GM19463 (cell line): Measurements from ENCODE around the gene STYXL2.

Experiments used
- ATAC-seq: cut with Tn5 transposase; IDR thresholded peaks from one replicate; pipeline ENCODE4 v1.9.1; 2021; ENCODE audit warnings: mild to moderate bottlenecking, moderate library complexity; ENCODE audit not compliant: unreplicated experiment

Gene STYXL2

DNA sequence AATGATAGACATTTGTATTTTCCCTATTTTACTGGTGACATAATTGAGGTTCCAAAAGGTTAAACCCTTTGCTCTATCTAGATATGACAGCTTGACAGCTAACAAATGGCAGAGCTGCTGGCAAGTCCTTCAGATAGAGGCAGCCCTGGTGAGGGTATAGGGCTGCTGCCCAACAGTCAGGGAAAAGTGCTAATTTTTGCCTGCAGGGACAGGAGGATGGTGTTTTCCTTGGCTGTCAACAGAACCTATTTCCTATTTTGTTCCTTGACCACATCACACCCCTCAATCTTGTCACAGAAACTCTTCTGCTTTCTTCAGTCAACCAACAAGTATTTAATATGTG lies 16.0 kb upstream of the STYXL2 start:
- no peak for ATAC-seq

DNA sequence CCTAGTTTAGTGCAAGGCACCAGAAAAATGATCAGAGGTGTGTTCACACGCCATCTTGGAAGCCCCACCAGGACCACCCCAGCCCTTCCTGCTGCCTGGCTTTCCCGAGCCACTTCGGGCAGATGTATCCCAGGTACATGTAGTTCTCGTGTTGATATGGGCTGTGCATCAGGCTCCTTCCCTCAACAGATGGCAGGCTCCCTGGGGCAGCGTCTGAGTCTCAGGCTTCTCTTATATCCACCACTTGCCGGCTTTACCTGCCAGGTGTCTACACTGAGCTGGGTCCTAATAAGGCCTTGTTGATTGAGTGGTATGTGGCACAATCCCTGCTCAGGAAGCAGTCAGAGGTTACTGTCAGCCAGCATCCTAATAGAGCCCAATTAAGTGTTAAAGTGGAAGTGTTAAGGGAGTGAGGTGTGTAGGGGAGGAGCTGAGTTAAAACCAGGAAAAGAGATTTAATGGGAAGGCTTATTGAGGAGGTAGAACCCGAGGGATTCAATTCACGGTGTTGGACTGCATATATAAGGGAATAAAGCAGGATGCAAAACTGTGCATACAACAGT lies 12.2 kb upstream of the STYXL2 start:
- ATAC-seq, result no peak

DNA sequence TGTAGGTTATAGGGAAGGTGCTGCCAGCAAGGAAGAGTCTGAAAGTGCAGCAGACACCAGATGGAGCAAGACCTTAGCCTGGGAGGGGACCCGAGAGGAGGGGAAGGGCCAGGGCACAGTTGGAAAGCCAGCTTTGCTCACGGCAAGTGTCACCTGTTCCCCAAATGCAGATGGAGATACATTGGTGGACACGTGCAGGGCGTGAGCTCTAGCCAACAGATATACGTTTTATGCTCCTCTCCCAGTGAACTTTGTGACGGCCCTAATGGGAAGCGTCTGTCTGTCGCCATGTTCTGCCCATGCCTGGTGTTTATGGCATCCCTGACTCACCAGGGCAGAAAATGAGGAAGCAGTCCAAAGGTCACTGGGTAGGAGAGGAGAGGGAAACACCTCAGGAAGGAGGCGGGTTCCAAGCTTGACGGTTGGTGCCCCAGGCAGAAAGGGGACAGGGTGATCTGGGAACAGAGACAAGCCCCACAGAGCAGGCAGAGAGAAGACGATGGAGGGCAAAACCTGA lies 11.3 kb upstream of the STYXL2 start:
- ATAC-seq, result no peak

DNA sequence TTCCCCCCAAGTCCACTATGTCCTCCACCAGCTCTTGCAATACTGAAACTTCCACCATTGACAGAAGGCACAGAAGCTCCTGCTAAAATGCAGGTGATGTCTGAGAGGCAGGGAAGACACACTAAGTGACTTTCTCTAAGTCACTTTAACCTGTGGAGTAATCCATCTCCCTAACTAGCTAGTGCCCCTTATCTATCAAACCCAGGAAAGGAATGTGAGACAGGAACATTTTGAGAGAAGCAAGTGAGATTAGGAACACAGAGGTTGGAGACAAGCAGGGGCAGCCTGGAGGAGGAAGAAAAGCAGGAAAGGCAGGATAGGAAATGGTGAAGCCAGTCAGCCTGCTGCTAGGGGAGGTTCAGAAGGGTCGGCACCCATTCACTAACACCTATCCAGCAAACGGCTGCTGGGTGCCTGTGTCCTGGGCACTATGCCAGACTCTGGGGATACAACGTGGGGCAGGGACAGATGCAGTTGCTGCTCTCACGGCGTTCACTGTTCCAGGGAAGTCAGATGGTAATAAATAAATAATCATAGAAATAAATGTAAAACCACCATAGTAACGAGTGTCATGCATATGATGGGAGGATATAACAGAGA lies 10.7 kb upstream of the STYXL2 start:
- ATAC-seq, result no peak

DNA sequence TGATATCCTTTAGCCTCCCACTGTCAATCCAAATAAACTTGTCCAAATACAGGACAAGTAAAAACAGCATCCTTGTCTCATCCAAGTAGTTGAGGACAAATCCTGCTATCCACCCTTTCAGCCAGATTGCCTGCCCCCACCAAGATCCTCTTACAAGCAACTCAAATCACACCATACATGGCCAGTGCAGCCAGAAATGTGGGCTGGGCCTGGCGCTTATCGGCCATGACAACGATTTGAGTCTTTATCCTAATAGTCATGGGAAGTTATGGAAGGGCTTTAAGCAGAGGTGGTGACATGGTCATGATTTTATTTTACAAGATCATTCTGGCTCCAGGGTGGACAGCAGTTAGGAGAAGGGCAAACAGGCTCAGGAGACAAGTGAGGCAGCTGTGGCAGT lies 10.0 kb upstream of the STYXL2 start:
- no peak for ATAC-seq

DNA sequence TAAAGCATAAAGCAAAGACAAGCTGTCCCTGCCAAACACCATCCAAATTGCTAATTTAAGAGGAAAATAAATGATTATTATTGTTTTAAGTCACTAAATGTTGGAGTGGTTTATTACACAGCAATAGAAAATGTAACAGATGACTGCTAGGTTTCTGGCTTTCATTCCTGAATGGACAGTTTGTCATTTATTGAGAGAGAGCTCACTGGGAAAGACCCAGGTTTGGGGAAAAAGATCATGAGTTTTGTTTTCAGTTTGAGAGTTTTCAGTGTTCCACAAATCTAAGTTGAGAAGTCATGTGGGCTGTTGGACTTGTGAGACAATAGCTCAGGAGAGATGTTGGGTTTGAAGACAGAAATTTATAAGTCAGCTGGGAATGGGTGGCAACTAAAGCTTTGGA lies 9.1 kb upstream of the STYXL2 start:
- no peak for ATAC-seq

DNA sequence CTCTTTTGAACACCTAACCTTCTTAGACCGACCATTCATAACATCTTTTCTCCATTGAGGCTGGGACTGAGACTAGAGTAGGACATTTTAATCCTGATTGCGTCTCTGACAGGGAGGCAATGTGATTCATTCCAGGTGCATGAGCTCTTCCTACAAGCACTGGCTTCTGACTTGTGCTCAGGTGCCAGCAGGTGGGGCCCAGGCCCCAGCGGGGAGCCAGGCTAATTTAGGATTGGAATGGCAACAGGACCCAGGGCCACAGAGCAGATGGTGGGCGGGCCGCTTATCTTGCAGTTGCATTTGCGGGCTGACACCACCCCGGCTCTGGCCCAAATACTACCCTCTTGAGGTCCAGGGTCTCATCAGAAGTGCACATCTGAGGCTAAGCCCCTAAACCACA lies 7.8 kb upstream of the STYXL2 start:
- ATAC-seq, result no peak

DNA sequence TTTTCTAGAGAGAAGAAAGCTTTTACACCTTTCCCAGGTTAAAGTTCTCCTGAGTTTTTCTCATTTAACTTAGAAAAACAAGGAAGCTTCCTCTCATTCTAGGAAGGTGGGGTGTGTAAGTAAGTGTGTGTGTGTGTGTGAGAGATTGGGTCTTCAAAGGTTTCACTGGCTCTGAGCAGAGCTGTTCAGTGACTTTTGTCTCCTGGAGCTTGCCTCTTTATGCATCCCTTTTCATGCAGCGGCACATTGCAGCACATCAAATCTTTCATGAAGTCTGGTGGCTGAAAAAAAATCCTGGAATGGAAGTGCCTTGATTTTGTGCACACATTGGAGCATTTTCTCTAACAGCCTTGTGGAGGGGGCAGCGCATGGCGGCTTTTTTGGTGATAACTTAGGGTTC lies 7.1 kb upstream of the STYXL2 start:
- no peak for ATAC-seq

DNA sequence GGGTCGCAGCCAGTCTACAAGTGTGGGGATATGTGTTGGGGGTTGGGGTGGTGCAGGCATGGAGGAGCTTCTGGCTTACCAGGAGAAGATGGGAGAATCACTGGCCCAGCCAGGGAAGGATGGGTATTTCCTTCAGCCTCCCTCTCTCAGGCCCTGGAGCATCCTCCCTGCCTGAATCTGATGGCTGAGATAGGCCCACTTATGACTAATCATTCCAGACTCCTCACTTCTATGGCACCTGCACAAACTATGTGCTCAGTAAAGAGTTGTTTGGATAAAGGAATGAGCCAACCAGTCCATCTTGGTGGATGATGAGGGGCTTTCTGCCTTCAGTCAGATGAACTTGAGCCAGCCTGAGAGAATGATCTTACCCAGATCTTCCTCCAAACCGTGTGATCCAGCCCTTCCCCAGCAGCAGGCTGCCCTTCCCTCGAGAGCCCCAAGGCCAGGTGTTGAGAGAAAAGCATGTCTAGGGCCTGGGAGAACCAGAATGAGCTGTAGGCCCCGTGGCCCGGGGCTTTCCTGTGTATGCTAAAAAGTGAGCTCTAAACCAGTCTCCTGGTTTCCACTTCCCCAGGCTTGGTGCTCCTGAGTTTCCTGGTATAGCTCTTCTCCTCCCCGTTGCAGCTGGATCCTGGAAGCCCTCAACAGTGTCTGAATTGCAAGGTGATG lies 5.0 kb upstream of the STYXL2 start:
- no peak for ATAC-seq

DNA sequence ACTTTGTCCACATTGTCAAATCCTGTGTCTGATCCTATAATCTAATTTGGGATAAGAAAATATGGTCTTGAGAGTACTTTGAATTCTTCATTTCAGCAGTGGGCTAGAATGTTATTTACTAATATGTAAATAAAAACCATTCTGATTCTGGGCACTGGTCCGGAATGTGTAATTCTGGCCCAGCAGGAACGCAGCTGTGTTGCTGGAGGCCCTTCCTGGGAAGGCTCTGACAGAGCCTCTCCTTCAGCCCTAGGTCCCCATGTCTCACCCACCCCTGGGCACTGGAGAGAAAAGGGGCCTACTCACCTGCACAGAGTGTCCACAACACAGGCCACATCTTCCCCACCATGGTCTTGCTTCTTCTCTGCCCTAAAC lies 3.9 kb upstream of the STYXL2 start:
- no peak for ATAC-seq

DNA sequence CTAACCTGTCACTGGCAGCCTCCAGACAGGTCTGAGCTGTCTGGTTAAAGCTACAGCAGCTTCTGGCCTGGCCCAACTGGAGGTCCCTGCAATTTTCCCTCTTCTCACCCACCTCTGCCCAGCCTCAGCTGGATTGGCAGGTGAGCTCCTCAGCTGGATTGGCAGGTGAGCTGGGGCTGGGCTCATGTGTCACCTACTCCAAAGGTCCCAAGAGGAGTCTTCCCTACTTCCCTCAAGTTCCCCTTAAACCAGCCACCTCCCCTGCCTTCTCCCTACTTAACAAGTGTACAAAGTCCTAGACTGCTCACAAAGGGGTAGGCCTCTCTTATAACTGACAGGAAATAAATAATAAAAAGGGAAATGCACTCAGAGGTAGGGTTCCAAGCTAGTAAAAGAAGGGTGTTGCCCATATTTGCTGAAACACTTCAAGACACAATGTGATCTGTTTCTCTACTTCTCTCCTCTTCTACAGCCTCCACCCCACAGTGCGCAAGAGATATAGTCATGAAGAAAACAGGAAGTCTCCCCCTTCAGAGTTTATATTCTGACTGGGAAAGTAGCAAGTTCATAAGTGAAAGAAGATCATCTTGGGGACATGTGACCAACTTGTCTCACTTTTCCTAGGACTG lies 3.4 kb upstream of the STYXL2 start, which contains the start of gene GPA33:
GPA33 (minus strand) TSS at position 64 of the 629 bp plus-strand sequence. CDS start 90 bp downstream, outside the sequence.
- peak; percentile 72 for ATAC-seq

DNA sequence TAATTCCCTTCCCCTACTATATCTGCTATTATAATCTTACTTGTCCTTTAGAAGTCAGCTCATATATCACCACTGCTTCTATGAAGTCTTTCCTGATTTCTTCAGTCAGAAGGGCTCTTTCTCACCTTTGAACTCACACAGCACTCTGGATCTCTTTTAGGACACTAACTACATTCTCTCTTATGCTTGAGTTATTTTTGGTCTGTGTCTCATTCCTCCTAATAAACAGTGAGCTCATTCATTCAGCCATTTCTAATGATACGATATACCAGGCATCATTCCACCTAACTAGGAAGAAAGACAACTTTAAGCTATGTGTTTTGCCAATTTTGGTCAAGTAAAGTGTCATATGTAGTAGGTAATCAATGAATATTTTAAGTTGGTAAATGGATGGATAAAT lies 1.2 kb upstream of the STYXL2 start:
- no peak for ATAC-seq

DNA sequence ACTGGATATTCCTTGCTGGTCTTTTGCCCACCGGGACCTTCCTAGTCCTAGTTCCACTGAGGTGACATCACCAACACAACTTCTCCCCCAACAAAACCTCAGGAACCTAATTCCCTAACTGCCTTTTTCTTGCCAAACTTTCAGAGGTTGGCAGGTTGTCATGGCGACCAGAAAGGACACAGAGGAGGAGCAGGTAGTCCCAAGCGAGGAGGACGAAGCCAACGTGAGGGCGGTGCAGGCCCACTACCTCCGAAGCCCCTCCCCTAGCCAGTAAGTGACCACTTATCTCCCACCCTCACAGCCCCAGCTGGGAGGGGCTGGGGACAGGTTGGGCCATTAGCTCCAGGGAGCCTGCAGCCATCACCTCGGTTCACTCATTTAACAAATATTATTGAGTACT lies 815 bp downstream of the STYXL2 start:
- no peak for ATAC-seq

DNA sequence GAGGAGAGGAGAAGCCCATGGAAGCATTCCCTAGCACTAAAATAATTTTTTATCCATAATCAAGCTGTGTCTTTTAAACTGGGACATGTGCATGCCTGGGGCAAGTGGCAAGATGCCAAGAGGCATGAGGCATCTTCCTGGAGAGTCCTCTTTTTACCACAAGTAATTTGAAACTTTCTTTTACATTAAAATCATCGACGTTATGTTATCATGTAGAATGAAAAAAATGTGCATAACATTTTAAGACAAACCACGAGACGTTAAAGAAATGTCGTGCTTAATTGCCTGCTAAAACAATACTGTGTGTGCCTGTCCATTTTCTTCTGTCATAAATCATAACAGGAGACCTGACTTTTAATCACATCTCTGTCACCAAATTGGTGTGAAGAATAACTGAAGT lies 1.5 kb downstream of the STYXL2 start:
- ATAC-seq, result no peak

DNA sequence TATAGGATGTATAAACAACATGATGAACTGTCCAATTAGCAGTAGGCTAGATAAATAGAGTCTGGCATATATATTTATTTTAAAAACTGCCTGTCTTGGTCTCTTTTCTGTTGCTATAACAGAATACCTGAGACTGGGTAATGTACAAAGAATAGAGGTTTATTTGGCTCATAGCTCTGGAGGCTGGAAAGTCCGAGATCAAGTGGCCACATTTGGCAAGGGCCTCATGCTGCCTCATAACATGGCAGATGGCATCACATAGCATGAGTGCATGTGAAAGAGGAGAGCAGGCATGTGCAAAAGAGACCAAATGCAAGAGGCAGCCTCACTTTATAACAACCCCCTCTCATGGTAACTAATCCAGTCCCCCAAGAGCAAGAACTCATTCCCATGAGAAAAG lies 6.0 kb downstream of the STYXL2 start:
- ATAC-seq, result no peak

DNA sequence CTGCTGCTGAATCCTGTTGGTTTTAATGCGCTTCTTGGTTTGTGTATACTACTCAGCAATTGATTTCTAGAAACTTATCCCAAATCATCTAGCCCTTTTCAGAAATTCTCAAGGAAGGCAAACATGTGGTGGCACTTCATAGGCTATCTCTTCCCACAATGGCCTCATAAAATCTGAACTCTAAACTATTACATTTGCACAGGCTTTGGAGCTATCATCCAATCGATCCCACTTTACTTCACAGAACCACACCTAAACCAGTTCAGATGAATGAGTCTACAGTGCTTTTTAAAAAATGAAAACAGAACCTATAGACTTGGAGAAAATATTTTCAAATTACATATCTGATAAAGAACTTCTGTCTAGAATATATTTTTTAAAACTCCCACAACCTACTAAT lies 6.9 kb downstream of the STYXL2 start:
- no peak for ATAC-seq

DNA sequence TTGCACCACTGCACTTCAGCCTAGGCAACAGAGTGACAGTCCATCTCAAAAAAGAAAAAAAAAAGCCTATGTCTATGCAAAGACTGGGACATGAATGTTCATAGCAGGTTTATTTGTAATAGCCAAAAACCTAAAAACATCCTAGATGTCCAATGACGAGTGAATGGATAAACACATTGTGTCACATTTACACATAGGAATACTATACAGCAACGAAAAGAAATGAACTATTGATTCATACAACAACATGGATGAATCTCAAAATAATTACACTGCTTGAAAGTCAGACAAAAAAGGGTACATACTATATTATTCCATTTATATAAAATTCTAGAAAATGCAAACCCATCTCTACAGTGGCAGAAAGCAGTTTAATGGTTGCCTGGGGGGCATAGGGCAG lies 7.9 kb downstream of the STYXL2 start:
- ATAC-seq, result no peak

DNA sequence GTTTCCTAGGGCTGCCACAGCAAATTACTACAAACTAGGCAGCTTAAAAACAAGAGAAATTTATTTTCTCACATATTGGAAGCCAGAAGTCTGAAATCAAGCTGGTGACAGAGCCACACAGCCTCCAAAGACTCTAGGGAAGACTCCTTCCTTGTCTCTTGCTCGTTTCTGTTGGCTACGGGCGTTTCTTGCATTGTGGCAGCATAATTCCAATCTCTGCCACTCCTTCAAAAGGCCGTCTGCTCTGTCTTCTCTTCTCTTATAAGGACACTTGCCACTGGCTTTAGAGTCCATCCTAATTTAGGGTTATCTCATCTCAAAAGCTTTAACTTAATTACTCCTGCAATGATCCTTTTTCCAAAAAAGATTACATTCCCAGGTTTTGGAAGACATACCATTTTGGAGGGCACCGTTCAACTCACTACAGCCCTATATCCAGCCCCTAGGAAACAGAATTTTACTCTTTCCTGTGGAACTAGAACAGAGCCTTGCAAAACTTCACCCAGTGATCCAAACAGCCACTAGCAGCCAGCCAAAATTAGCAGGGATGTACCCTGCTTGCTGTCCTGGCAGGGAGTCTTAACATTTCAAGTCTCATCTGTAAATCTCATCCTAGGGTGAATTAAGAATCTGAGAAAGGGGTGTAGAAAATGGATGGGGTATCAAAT lies 9.2 kb downstream of the STYXL2 start:
- ATAC-seq, result no peak

DNA sequence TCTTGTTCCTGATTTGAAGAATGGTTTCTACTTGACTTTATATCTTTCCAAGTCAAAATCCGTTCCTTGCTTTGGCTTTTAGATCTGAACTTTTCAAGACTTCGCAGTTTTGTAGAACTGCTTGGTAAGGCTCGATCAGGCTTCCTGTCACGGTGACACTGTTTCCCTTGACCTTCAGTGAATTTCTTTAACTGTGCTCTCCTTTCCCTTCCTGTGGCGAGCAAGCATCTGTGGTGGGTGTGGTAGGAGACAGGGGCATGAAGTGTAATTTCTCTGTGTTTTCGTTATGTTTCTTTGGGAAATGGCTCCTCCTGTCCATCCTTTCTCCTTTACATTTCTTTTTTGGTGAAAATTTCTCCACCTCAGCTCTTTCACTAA lies 10.4 kb downstream of the STYXL2 start:
- ATAC-seq, result peak; percentile 52

DNA sequence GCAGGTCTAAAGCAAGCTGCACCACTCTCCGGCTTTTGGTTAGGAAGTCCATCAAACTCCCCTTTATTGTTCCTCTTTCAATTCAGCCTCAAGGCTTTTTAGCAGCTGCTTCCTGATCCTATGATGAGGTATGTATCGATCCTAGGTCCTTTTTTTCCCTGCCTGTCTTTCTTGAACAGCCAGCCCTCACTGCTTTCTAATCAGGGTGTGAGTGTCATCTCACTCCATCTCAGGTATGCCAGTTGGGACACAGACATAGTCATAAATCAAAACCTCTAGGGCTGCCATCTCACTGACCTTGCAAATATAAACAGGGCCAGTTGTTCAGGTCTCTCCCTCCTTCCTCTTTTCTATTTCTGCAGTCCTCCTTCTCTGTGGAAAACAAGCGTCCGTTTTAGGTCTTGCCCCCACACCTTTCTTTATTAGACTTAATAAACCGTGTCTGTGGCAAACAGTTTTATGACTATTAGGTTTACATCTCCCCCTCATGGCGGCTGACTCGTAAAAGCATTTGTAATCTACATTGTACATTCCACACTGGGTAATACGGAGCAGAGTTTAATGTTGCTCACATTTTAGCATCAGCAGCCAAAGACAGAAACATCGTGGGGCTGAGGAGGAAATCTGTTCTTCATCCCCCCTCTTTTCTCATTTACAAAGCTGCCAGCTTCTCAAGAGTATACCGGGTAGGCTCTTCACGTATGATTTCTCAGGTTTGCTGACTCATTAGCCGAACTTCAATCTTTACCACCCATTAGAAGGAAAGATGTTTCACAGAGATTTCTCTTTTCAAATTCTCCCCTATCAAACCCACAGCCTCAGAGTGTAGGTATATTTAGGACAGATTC lies 11.6 kb downstream of the STYXL2 start:
- ATAC-seq, result no peak

DNA sequence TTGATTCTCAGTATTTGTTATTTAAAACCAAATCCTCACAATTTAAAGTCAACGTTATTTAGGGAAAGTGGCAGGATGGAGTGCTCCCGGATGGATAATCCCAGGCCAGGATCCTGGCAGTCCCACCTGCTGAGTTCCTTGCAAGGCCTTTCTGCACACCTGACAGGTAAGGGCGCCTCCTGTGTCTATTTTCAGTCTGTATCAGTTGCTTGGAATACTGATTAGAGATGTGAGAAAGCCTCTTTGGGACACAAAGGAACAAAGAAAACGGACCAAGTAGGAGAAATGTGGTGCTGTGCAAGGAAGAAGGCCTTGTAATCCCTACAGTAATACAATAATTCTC lies 12.2 kb downstream of the STYXL2 start:
- no peak for ATAC-seq
